ENCODE results near the gene CGREF1. TPM values are rescaled to one million over a fixed set of nuclear protein-coding genes. Genes with fewer than 3 reads are reported as not detected.

The CGREF1 gene
- total RNA-seq, 1 experiment from 2014 or later: 2.1 TPM

- H3K79me1 ChIP-seq (ENCODE audit: insufficient read depth, low read depth, low read length, poor library complexity, severe bottlenecking): no peaks in the 10 kb centered on the region
- WGBS (ENCODE audit: extremely low coverage, insufficient read length, low lambda C conversion rate): no CpG with 5 or more reads among the region's 6 CpGs
- H2AFZ ChIP-seq (ENCODE audit: low read length): no peak overlapping the region
- no peaks in the 10 kb centered on the region for H3K79me2 ChIP-seq (ENCODE audit: insufficient read depth, low read length)
- H4K20me1 ChIP-seq (ENCODE audit: control insufficient read depth, insufficient read depth, insufficient read length): no peaks in the 10 kb centered on the region
- H3K23ac ChIP-seq (ENCODE audit: insufficient read length, low read depth, low read length): no peak overlapping the region
- Mint-ChIP-seq H3K36me3 (ENCODE audit: insufficient read depth in 1 of 3, low read depth in 3 of 3) (no peaks in the 10 kb centered on the region; a peak in 1 of 7 replicates), H3K9me3 (no peaks in the 10 kb centered on the region), H3K4me1 (peaks cover 21 to 39% of the 10 kb centered on the region in 2 experiments), H3K27me3 (ENCODE audit: low read depth) (peaks cover 20% of the 10 kb centered on the region), H3K27ac (peak overlapping the region in 1 of 3 experiments; percentile 64; a peak in 1 of 7 replicates), H3K4me3 (peak overlapping the region in 1 of 2 experiments; percentile 32; a peak in 2 of 5 replicates)
- H2BK120ac ChIP-seq (ENCODE audit: low read depth, low read length, poor library complexity, severe bottlenecking): no peak overlapping the region
- H2BK5ac ChIP-seq (ENCODE audit: insufficient read length, low read length): no peak overlapping the region
- no peak overlapping the region for H3K9ac ChIP-seq (ENCODE audit: extremely low read depth, insufficient read length, low read length)
- DNase-seq: no peak
- no peak overlapping the region for H3T11ph ChIP-seq (ENCODE audit: low read length)
- no peak overlapping the region for H4K91ac ChIP-seq (ENCODE audit: insufficient read length, low read depth, low read length)
- H3K4ac ChIP-seq (ENCODE audit: low read depth, low read length): no peak overlapping the region
- H3K18ac ChIP-seq (ENCODE audit: insufficient read length, low read depth, low read length): no peak overlapping the region
- H3K27ac ChIP-seq (ENCODE audit: insufficient read length, low read depth, low read length): no peak overlapping the region
- no peak overlapping the region for H2BK12ac ChIP-seq (ENCODE audit: insufficient read length, low read depth, low read length)
- TF ChIP-seq CTCF (conservative IDR thresholded peaks at IDR 0.05): no peak
- H3K27me3 ChIP-seq (ENCODE audit: insufficient read depth, low read length): no peaks in the 10 kb centered on the region
- H3K4me1 ChIP-seq (ENCODE audit: insufficient read depth, low read length): no peaks in the 10 kb centered on the region
- no peaks in the 10 kb centered on the region for H3K9me3 ChIP-seq (ENCODE audit: control insufficient read depth, low read depth, low read length)
- H4K5ac ChIP-seq (ENCODE audit: insufficient read length, low read depth, low read length): no peak overlapping the region
- H3K23me2 ChIP-seq (ENCODE audit: insufficient read length, low read depth, low read length, poor library complexity, severe bottlenecking): peaks cover 13% of the 10 kb centered on the region
- H4K8ac ChIP-seq (replicated peaks; ENCODE audit: insufficient read length, low read depth, low read length): no peak overlapping the region
- no peak overlapping the region for H3K56ac ChIP-seq (ENCODE audit: insufficient read length, low read depth, low read length)
- H2AK5ac ChIP-seq (ENCODE audit: insufficient read length, low read length): no peak overlapping the region
- no peak overlapping the region for H2BK15ac ChIP-seq (ENCODE audit: low read depth, low read length)
- no peak overlapping the region for H3K14ac ChIP-seq (ENCODE audit: insufficient read depth, low read length)
- H3K4me2 ChIP-seq (ENCODE audit: insufficient read depth, insufficient read length, low read length): no peak overlapping the region
- H2BK20ac ChIP-seq (ENCODE audit: low read depth, low read length, poor library complexity, severe bottlenecking): no peak overlapping the region
These were observed 34.4 kb downstream of the CGREF1 start for GRCh38 chr2:27084297-27085061.

Measured in H9 (cell line).